ENCODE measurements around the gene KAZALD1. TPM values are rescaled to one million over a fixed set of nuclear protein-coding genes. Genes with fewer than 3 reads are reported as not detected.

The KAZALD1 gene
- total and polyA plus RNA-seq, 4 donors, result 2.5 to 10.0 (median 4.3) TPM

GRCh38 chr10:101073631-101074030 is 11.8 kb downstream of the KAZALD1 start:
- DNase-seq (ENCODE audit: low read depth in 4 of 6, low spot score in 6 of 6), result no peak
- Histone ChIP-seq H3K36me3 (ENCODE audit: control insufficient read depth, insufficient read depth, low read length) (no peaks in the 10 kb centered on the region), H3K27ac (ENCODE audit: low read depth, low read length) (no peak overlapping the region), H3K4me1 (ENCODE audit: control insufficient read depth, insufficient read depth, low read length) (peaks cover 13% of the 10 kb centered on the region), H3K27me3 (ENCODE audit: control insufficient read depth, insufficient read depth, low read length) (peaks cover 60% of the 10 kb centered on the region), H3K4me3 (ENCODE audit: low read depth, low read length) (no peak overlapping the region), H3K9me3 (ENCODE audit: control insufficient read depth, insufficient read depth, low read length) (no peaks in the 10 kb centered on the region)
- no CpG with 5 or more reads among the region's 13 CpGs for WGBS (ENCODE audit: insufficient coverage)

- Histone ChIP-seq H3K27ac (ENCODE audit: low read depth, low read length) (no peak overlapping the region), H3K27me3 (ENCODE audit: control insufficient read depth, insufficient read depth, low read length) (peaks cover 72% of the 10 kb centered on the region), H3K4me1 (ENCODE audit: control insufficient read depth, insufficient read depth, low read length) (peaks cover 13% of the 10 kb centered on the region), H3K4me3 (ENCODE audit: low read depth, low read length) (no peak overlapping the region), H3K36me3 (ENCODE audit: control insufficient read depth, insufficient read depth, low read length) (no peaks in the 10 kb centered on the region), H3K9me3 (ENCODE audit: control insufficient read depth, insufficient read depth, low read length) (no peaks in the 10 kb centered on the region)
- 8% methylated on average over 2 of the region's 4 CpGs for WGBS (ENCODE audit: insufficient coverage)
- no peak for DNase-seq (ENCODE audit: low read depth in 4 of 6, low spot score in 6 of 6)
Measured at GRCh38 chr10:101075775-101076174, 14.0 kb downstream of the KAZALD1 start.

GRCh38 chr10:101076630-101077029 is 14.8 kb downstream of the KAZALD1 start:
- Histone ChIP-seq H3K4me3 (ENCODE audit: low read depth, low read length) (no peak overlapping the region), H3K36me3 (ENCODE audit: control insufficient read depth, insufficient read depth, low read length) (no peaks in the 10 kb centered on the region), H3K27ac (ENCODE audit: low read depth, low read length) (no peak overlapping the region), H3K27me3 (ENCODE audit: control insufficient read depth, insufficient read depth, low read length) (peaks cover 69% of the 10 kb centered on the region), H3K4me1 (ENCODE audit: control insufficient read depth, insufficient read depth, low read length) (peaks cover 13% of the 10 kb centered on the region), H3K9me3 (ENCODE audit: control insufficient read depth, insufficient read depth, low read length) (no peaks in the 10 kb centered on the region)
- WGBS (ENCODE audit: insufficient coverage), result 80% methylated on average over 2 of the region's 5 CpGs
- DNase-seq (ENCODE audit: low read depth in 4 of 6, low spot score in 6 of 6), result no peak

- H3K27me3 ChIP-seq (ENCODE audit: control insufficient read depth, insufficient read depth, low read length), result peaks cover 62% of the 10 kb centered on the region
- H3K4me3 ChIP-seq (ENCODE audit: low read depth, low read length), result no peak overlapping the region
- H3K4me1 ChIP-seq (ENCODE audit: control insufficient read depth, insufficient read depth, low read length), result no peaks in the 10 kb centered on the region
- H3K36me3 ChIP-seq (ENCODE audit: control insufficient read depth, insufficient read depth, low read length), result no peaks in the 10 kb centered on the region
- peak in 2 of 6 donors; percentile 15 to 64 for DNase-seq (ENCODE audit: low read depth in 4 of 6, low spot score in 6 of 6)
- WGBS (ENCODE audit: insufficient coverage), result 50% methylated on average over 1 of the region's 1 CpG
- H3K9me3 ChIP-seq (ENCODE audit: control insufficient read depth, insufficient read depth, low read length), result no peaks in the 10 kb centered on the region
- H3K27ac ChIP-seq (ENCODE audit: low read depth, low read length), result no peak overlapping the region
Measured at GRCh38 chr10:101079874-101080273, 18.1 kb downstream of the KAZALD1 start.

- Histone ChIP-seq H3K27ac (ENCODE audit: low read depth, low read length) (no peak overlapping the region), H3K27me3 (ENCODE audit: control insufficient read depth, insufficient read depth, low read length) (peaks cover 62% of the 10 kb centered on the region), H3K9me3 (ENCODE audit: control insufficient read depth, insufficient read depth, low read length) (no peaks in the 10 kb centered on the region), H3K36me3 (ENCODE audit: control insufficient read depth, insufficient read depth, low read length) (no peaks in the 10 kb centered on the region), H3K4me3 (ENCODE audit: low read depth, low read length) (no peak overlapping the region), H3K4me1 (ENCODE audit: control insufficient read depth, insufficient read depth, low read length) (no peaks in the 10 kb centered on the region)
- WGBS (ENCODE audit: insufficient coverage), result 57% methylated on average over 1 of the region's 5 CpGs
- DNase-seq (ENCODE audit: low read depth in 4 of 6, low spot score in 6 of 6), result peak in 2 of 6 donors; percentile 44 to 54
Measured at GRCh38 chr10:101080933-101081931, 19.4 kb downstream of the KAZALD1 start.

- Histone ChIP-seq H3K27me3 (ENCODE audit: control insufficient read depth, insufficient read depth, low read length) (peaks cover 76% of the 10 kb centered on the region), H3K9me3 (ENCODE audit: control insufficient read depth, insufficient read depth, low read length) (no peaks in the 10 kb centered on the region), H3K27ac (ENCODE audit: low read depth, low read length) (no peak overlapping the region), H3K36me3 (ENCODE audit: control insufficient read depth, insufficient read depth, low read length) (no peaks in the 10 kb centered on the region), H3K4me1 (ENCODE audit: control insufficient read depth, insufficient read depth, low read length) (no peaks in the 10 kb centered on the region), H3K4me3 (ENCODE audit: low read depth, low read length) (no peak overlapping the region)
- no peak for DNase-seq (ENCODE audit: low read depth in 4 of 6, low spot score in 6 of 6)
- 79% methylated on average over 5 of the region's 6 CpGs for WGBS (ENCODE audit: insufficient coverage)
Measured at GRCh38 chr10:101085846-101086245, 24.1 kb downstream of the KAZALD1 start.

GRCh38 chr10:101087376-101087775 is 25.6 kb downstream of the KAZALD1 start:
- Histone ChIP-seq H3K4me3 (ENCODE audit: low read depth, low read length) (no peak overlapping the region), H3K27me3 (ENCODE audit: control insufficient read depth, insufficient read depth, low read length) (peaks cover 82% of the 10 kb centered on the region), H3K27ac (ENCODE audit: low read depth, low read length) (no peak overlapping the region), H3K4me1 (ENCODE audit: control insufficient read depth, insufficient read depth, low read length) (peaks cover 2% of the 10 kb centered on the region), H3K36me3 (ENCODE audit: control insufficient read depth, insufficient read depth, low read length) (no peaks in the 10 kb centered on the region), H3K9me3 (ENCODE audit: control insufficient read depth, insufficient read depth, low read length) (no peaks in the 10 kb centered on the region)
- 56% methylated on average over 7 of the region's 10 CpGs for WGBS (ENCODE audit: insufficient coverage)
- no peak for DNase-seq (ENCODE audit: low read depth in 4 of 6, low spot score in 6 of 6)

- no peak overlapping the region for H3K27ac ChIP-seq (ENCODE audit: low read depth, low read length)
- H3K36me3 ChIP-seq (ENCODE audit: control insufficient read depth, insufficient read depth, low read length), result no peaks in the 10 kb centered on the region
- no peaks in the 10 kb centered on the region for H3K9me3 ChIP-seq (ENCODE audit: control insufficient read depth, insufficient read depth, low read length)
- no peak for DNase-seq (ENCODE audit: low read depth in 4 of 6, low spot score in 6 of 6)
- H3K4me3 ChIP-seq (ENCODE audit: low read depth, low read length), result no peak overlapping the region
- peaks cover 2% of the 10 kb centered on the region for H3K4me1 ChIP-seq (ENCODE audit: control insufficient read depth, insufficient read depth, low read length)
- whole genome bisulfite sequencing (ENCODE audit: insufficient coverage), result 41% methylated on average over 14 of the region's 14 CpGs
- peaks cover 84% of the 10 kb centered on the region for H3K27me3 ChIP-seq (ENCODE audit: control insufficient read depth, insufficient read depth, low read length)
Measured at GRCh38 chr10:101087965-101088364, 26.2 kb downstream of the KAZALD1 start.

GRCh38 chr10:101089520-101090299 is 27.9 kb downstream of the KAZALD1 start:
- H3K36me3 ChIP-seq (ENCODE audit: control insufficient read depth, insufficient read depth, low read length), result no peaks in the 10 kb centered on the region
- 61% methylated on average over 7 of the region's 11 CpGs for WGBS (ENCODE audit: insufficient coverage)
- H3K27me3 ChIP-seq (ENCODE audit: control insufficient read depth, insufficient read depth, low read length), result peaks cover 80% of the 10 kb centered on the region
- no peaks in the 10 kb centered on the region for H3K9me3 ChIP-seq (ENCODE audit: control insufficient read depth, insufficient read depth, low read length)
- H3K4me1 ChIP-seq (ENCODE audit: control insufficient read depth, insufficient read depth, low read length), result peaks cover 8% of the 10 kb centered on the region
- no peak overlapping the region for H3K4me3 ChIP-seq (ENCODE audit: low read depth, low read length)
- H3K27ac ChIP-seq (ENCODE audit: low read depth, low read length), result no peak overlapping the region
- no peak for DNase-seq (ENCODE audit: low read depth in 4 of 6, low spot score in 6 of 6)
